ENCODE results near the gene RTN4.
"Not testable (repeated sequence)": the region's sequence is repeated elsewhere in the genome, so short reads cannot be mapped to it uniquely, and the experiment has no call there.

Gene RTN4

DNA sequence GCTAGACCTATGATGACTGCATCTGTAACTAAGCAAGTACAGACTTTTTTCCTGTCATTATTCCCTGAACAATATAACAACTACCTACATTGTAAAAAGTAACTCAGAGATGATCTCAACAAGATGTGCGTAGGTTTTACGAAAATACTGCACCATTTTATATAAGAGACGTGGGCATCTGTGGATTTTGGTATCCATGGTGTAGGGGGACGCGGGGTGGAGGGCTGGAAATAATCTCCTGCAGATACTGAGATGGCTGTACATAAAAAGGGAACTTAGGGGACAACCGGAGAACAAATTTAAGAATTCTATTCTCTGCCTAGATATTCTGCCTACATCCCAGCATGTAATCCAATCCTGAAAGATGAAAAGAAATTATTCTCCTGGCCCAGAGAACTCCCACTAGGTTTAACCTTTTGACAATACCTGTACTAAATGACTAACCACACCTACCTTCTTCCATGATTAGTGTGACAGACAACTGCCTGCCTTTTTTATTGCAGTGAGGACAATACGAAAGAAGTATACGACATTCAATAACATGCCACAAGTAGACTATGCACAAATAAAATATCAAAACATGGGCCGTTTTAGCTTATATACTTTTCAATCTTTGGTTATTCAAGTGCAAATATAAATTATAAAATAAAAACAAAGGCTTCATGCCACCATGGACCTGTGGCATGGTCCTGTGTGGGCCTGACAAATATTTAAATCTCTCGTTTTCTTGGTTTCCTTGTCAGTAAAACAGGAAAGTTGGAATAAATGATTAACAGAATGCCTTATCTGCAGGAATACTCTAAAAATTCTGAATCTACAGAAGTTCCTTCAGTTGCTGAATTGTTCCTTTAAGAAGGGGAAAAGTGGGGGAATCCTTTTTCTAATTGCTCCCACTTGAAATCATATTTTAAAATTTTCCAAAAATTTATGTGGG, 46.3 kb downstream of the RTN4 start:
- no peak for DNase-seq

DNA sequence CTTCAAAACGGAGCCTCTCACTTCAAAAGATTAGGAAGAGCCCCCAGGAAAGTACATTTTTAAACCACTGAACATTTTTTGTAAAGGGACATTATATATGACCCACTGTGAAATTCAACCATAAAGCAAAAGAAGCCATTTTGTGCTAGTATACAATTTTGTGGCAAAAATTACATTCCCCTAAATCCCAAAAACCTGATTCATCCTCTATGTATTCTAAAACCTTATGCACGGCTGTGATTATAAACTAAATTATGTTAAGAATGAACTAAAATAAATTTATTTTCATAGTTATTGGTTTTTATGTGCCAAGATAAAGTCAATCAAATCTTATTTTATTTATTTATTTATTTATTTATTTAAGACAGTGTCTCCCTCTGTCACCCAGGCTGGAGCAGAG, 48.5 kb downstream of the RTN4 start:
- DNase-seq = peak; percentile 55

DNA sequence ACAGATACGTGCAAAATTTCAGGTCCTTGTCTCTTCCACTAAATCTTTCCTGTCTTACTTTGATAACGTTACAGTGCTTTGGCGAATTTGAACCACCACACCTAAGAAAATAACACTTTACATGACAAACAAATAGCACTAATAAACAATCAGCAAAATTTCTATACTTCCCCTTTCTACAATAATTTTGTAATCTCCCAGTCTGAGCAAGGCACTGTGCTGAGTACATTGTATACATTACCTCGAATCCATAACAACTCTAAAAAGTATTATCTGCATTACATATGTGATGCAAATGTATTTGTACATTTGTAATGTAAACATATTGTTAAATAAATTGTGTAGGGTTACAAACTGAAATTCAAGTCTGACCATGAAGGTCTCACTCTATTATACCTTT, 49.9 kb downstream of the RTN4 start:
- no peak for DNase-seq

DNA sequence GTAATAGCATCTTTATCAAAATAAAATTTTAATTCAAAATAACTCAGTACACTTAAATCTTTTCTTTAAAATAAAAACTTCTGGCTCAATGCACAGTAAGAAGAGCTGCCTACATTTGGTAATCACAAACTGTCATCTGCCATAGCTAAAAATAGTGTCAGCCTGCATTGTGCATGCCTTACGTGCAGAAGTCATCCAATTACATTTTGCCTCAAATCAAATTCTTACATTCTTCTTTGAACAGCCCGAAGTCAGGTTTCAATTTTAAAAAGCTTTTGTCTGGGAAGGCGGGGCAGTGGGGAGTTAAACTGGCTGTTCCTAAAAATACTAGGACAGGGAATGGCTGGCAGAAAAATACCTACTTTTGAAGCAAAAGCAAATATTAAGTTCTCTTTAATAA, 51.1 kb downstream of the RTN4 start:
- DNase-seq = peak; percentile 85

DNA sequence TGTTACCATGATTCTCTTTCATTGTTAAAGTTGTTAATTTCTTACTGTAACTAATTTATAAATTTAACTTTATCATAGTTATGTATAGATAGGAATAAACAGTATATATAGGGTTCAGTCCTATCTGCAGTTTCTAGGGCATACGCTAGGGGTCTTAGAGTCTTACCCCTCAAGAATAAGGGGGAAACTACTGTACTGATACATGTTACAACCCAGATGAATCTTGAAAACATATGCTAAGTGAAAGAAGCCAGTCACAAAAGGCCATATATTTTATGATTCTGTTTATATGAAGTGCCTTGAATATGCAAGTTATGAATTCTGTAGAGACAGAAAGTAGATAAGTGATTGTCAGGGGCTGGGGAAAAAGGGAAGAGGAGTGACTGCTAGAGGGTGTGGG, 52.4 kb downstream of the RTN4 start:
- no peak for DNase-seq

DNA sequence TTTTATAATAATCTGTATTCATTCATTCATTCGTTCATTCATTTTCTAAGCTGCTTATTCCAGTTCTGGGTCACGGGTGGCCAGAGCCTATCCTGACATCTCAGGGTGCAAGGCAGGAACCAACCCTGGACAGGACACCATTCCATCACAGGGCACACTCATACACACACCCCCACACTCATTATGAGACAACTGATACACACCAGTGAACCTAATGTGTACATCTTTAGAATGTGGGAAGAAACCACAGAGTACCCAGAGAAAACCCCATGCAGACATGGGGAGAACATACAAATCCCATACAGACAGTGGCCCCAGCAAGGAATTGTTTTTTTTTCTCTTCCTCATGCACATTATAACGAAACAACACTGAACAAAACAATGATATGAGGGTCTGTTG, 54.7 kb downstream of the RTN4 start:
- DNase-seq = no peak

DNA sequence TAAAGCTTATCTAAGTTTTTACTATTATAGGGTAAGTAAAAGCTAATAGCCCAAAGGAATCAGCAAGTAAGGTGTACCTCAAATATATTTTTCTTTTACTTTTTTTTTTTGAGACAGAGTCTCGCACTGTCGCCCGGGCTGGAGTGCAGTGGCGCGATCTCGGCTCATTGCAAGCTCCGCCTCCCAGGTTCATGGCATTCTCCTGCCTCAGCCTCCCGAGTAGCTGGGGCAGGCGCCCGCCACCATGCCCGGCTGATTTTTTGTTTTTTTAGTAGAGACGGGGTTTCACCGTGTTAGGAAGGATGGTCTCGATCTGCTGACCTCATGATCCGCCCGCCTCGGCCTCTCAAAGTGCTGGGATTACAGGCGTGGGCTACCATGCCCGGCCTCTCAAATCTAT, 59.6 kb downstream of the RTN4 start:
- DNase-seq = not testable (repeated sequence)

DNA sequence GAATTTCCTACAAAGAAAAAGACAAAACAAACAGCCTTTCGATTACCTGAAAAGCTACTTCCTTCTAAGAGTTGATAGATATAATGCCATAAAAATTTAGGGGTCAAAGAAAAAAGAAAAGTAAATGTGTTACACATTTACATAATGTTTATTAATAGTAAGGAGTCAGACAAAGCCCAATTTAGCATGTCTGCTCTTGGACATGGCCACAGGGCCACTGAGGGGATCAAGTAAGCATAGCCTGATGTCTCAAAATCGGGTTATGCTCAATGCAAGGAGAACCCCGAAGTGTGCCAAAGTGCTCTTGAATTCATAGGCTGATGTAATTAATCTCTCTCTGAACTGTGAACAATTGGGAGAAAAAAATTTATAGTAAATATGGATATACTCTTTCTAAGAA, 61.6 kb downstream of the RTN4 start:
- no peak for DNase-seq

DNA sequence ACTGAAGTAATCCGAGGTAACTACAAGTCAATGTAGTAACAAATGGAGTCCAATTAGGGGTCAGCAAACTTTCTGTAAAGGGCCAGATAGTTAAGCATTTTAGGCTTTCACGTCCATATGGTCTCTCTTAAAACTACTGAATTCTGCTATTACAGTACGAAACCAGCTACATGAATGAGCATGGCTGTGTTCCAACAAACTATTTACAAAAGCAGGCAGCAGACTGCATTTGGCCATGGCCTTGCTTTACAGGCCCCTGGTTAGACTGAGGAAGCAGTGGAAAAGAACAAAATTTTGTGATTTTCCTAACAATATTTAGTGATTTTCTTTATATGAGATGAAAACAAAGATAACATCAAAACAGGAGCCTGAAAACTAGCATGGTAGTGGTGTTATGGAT, 64.0 kb downstream of the RTN4 start:
- no peak for DNase-seq

DNA sequence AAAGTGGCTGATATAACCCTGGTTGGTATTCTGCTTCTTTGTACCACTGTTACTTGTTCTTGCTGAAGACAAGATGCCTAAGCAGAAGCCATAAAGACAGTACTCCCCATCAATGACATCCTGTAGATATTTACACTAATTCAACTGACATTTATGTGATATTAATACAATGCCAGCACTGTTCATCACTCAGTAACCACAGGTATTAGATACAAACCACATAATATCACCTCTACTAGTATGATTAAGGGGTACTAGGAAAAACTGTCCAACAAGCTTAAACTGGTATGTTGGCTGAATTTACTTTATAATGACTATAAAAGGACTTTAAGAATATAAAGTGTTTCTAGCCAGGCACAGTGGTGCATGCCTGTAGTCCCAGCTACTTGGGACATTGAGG, 65.8 kb downstream of the RTN4 start:
- DNase-seq = peak; percentile 31

DNA sequence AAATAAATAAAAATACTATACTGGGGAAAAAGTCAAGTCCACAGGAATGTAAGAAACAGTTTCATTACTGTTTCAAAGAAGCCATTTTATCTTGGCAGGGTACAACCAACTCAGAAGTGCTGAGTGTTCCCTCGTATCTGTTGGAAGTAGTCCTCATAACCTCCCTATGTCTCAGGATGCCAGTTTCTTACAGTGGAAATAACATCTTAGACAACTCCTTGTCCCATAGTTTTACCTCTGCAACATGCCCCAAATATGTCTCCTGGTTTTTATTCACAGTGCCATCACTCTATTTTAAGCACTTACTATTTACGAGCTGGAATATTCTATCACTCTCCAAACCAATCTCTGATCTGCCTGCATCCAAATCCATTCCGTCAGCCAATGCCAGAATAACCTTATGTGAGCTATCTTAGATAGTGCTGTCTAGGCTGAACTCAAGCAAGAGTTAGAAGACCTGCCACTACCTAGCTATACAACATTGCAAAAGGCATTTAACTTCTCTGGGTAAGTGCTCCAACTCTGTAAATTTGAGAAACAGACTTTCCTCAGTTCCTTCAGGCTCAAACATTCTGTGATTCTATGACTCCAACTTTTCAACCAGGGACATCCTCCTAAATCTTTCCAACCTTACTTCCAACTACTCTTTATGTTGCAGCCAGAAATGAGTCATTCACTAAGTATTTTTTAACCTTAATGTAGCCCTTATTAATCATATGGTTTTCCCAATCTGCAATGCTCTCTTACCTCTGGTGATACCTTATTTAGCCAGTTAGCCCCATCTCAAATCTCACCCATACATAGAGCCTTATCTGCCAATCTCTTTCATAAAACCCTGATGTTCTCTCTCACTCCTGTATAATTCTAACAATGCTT, 66.7 kb downstream of the RTN4 start:
- DNase-seq = peak; percentile 69

DNA sequence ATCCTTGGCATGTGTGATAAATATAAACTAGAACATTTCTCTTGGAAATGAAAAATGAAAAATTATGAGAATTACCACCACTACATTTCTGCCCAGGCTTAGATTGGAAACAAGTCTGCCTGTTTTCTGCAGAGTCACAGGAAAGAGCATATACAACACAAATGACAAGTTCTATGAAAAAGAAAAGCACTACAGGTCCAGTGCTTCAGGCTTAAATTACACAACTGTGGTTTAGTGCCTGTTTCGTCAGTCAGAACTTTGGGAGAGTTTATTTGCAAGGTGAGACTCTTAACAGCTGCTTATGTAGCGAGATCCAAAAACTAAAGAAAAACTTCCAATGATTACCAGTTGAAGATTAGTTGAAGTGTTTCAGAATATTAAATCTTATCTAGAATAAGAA, 68.9 kb downstream of the RTN4 start:
- DNase-seq = no peak

DNA sequence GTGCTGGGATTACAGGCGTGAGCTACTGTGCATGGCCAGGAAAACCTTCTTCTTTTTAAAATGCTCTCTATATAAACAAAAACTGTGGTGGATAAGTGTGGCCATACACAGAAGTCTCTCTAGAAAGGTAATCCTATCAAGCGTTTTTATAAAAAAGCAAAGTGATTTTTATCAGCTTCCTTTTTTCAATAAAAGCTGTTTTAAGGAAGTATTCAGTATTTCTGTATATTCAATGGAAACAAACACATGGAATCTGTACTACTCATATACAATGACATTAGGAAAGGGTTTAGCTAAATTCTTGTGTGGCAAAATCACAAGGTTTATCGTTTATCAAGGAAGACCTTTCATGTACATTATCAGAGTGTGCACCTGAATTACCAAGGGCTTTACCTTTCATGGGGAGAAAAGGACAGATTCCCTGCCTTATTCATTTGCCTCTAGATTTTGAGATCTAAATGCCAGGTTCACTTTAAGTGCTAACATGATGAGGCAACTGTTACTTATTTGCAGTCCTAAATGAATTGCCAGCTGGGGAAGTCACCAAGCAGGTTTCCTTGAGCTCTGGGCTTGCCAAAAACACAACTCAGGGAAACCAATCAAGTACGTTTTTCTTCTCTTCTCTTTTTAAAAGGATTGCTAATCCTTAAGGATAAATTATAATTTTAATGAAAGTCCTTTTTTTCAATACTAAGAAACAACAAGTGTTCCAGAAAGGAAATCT, 70.8 kb downstream of the RTN4 start:
- no peak for DNase-seq

DNA sequence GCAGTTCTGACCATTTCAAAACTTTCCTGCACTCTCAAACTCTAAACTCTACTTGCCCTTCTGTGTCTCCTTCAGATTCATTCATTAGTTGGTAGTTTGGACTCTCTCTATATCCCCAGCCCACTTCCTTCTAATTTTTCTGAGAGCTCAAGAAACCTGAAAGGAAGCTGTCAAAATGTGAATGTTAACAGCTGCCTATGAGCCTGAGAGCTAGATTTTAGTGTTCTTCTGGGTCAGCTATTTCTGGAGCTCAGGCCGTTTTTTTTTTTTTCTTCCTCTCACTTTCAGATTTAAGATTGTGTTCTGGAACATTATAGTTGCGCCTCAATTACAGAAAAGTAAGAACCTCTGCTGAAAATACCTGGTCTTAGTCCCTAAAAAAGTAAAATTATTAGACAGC, 73.1 kb downstream of the RTN4 start:
- no peak for DNase-seq

DNA sequence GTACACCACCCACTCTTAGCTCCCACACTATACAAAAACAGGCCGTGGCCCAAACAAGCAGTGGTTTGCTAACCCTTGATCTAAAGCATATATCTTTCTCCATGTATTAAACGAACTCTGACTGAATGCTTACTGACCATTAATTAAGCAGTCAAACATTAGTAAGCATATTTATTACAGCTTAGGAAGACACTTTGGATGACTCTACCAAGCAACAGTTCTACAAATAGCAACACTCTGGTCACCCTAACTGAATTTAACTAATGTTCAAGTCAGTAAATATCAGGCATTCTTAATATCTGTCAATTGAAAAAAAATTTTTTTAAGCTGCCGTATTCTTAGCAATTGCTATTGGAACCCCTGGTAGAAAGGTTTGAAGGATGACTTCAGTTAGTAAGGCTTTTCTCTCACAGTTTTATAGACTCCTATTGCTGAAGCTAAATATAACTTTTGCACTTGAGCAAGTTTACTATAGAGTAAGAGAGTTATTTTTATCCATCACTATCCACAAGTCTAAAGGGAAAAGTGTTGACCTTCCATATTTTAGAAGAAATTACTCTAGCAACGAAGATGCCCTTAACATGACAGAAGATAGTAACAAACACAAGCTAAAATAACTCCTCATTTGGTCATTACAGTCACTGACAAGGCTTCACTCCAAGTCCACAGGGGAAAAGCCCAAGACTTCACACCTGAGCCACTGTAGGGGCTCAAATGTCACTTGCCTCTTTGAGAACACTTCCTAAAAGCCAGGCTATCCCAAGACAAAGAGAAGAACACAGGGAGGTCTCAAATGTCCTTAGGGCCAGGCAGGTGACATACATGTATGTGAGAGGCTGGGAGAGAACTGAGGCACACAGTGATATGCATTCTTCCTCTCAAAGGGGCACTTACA, 74.4 kb downstream of the RTN4 start:
- DNase-seq = no peak

DNA sequence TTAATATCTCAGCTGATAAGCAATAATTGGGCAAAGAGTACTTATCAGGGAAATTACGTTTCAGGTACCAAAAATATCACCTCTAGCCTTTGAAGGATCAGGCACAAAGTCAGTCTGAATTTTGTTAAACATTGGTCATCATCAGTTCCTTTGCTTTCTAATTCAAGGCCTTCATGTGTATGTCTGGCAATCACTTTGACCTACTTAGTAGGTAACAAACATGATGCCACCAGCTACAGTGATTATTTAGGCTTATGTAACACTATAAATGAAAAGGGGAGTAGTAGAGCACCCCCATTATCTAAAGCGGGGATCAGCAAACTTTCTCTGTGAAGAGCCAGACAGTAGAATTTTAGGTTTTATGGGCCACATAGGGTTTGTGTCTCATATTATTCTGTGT, 75.1 kb downstream of the RTN4 start:
- no peak for DNase-seq

DNA sequence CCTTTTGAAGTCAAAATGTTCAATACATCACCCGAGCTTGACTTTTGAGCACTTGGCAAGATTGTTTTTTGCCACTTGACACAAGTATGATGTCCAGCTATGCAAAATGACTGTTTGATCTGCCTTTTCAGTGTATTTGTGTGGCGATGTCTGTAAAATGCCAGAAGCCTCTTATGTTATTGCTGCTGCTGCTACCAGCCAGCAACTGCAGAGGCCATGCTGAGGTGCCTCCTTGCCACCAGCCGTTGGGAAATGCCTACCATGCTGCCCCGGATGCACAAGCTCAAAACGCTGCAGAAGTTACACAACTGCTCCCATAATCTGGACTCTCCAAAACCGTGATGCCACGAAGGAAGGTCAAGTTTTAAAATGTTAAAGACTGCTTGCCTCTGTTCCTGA, 80.3 kb downstream of the RTN4 start:
- DNase-seq = no peak

DNA sequence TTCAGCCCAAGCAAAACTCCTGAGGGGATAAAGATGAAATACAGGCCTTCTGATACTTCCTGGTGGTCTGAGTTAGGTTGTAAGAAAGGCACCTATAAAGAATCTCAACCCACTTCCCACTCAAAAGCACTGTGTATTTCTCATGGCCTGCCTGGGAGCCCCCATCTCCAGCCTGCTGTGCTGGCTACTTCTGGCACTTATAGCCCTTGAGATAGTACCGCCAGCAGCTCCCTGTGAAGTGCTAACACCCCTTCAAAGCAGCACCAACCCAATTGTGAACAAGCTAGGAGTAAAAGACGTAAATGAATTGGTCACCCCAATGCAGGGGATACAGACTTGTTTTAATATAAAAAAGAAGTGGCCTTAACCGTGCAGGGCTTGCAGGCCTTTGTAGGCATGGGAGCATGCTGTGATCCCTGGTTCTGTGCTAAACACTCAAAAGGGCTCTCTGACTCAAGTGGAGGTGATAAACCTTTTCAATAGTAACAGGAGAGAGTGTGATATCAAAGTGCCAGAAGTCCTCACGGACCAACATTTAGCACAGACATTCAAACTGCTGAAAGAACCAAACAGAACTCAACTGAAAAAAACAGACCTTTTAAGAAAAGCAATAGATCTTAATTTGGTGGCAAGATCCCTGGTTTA, 80.8 kb downstream of the RTN4 start:
- no peak for DNase-seq

DNA sequence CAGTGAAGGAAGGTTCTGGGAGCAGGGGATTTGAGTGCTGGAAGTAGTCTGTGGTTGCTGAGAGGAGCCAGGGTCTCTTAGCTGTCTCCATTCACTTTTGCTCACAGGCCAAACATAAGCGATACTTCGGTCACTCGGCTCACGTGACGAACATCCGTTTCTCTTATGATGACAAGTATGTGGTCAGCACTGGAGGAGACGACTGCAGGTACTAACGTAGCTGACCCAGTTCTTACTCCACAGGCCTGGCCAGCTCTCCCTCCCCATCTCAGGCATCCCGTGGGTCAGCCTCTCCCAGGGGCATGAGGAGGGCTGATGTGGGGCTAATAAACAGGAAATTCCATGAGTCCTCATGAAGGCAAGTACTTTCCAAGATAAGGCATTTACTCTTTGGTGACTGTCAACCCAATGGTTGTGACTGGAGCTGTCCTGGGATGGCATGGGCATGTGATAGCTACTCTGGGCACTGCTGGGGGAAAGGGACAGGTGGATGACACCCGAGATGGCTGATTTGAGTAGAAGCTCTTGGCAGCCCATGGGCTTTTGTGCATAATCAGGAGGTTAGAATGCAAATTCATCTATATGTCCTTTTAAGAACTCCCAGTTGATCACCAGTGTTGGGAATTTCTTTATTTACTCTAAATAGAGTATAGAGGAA, 81.6 kb downstream of the RTN4 start:
- no peak for DNase-seq

DNA sequence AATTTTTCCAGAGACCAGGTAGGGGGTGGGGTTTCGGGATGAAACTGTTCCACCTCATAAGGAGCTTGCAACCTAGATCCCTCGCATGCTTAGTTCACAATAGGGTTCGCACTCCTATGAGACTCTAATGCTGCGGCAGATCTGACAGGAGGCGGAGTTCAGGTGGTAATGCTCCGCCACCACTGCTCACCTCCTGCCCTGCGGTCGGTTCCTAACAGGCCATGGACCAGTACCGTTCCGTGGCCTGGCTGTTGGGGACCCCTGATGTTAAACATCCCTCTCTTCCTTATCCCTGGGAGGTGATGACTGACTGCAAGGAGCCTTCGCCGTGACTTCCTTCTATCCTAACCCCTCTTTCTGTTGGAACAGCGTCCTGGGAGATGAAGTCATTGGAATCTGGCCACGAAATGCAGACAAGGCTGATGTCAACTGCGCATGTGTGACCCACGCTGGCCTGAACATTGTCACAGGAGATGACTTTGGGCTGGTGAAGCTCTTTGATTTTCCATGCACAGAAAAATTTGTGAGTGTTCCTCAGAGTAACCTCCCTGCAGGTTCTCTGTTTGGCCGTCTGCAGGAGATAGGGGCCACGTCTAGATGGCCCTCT, 82.4 kb downstream of the RTN4 start:
- no peak for DNase-seq

DNA sequence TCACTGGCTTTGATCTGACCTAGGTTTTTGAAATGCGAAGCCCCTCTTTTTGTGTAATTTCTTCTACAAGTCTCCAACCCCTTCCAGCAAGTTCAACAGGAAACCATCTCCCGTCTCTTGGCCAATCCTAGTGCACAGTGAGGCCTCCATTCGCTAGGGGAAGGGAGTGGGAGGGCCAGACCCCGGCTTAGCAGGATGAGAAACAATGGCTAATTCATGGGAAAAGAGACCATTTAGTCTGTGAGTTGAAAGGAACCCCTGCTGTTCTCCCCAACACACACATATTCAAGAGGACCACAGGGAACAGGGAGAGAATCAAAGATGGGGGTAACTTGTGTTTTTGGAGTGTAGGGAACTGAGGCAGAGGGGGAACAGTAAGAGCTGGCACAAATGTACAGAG, 83.0 kb downstream of the RTN4 start:
- no peak for DNase-seq

Data from fibroblast of skin of right quadriceps (primary cell).